Neuronal stem cell (in vitro differentiated cells): Measurements from ENCODE around the gene EIF3K.
A peak's percentile ranks its signal among the peaks of the same experiment; 100 is the strongest.

ENCODE experiments used
- DNase-seq: peaks from one replicate; pipeline ENCODE4 v3.0.0-alpha.2; 2013; ENCODE audit warnings: low spot score
- H2AFZ ChIP-seq: one replicate; pipeline ENCODE4 v1.6.1; 2013; ENCODE audit warnings: mild to moderate bottlenecking, low read length, inconsistent platforms
- H2AK5ac ChIP-seq: 2 replicates; pipeline ENCODE4 v1.6.1; 2013; ENCODE audit warnings: low read depth, mild to moderate bottlenecking, inconsistent platforms, low read length, moderate library complexity, mixed read lengths
- H2BK120ac ChIP-seq: 2 replicates; pipeline ENCODE4 v1.6.1; 2013; ENCODE audit warnings: low read depth, mild to moderate bottlenecking, inconsistent platforms, low read length, moderate library complexity, mixed read lengths
- H2BK12ac ChIP-seq: one replicate; pipeline ENCODE4 v1.6.1; 2013; ENCODE audit warnings: low read length, inconsistent platforms
- H2BK15ac ChIP-seq: 2 replicates; pipeline ENCODE4 v1.6.1; 2013; ENCODE audit warnings: mild to moderate bottlenecking, low read length, inconsistent platforms, mixed read lengths
- H2BK5ac ChIP-seq: one replicate; pipeline ENCODE4 v1.6.1; 2013; ENCODE audit warnings: inconsistent platforms, mild to moderate bottlenecking, low read length, moderate library complexity
- H3K14ac ChIP-seq: one replicate; pipeline ENCODE4 v1.6.1; 2013; ENCODE audit warnings: low read length, inconsistent platforms
- H3K18ac ChIP-seq: 2 replicates; pipeline ENCODE4 v1.6.1; 2013; ENCODE audit warnings: low read length, inconsistent platforms
- H3K23ac ChIP-seq: 2 replicates; pipeline ENCODE4 v1.6.1; 2013; ENCODE audit warnings: low read depth, mild to moderate bottlenecking, mixed read lengths, low read length, inconsistent platforms; ENCODE audit not compliant: poor library complexity
- H3K27ac ChIP-seq: replicated peaks from 3 replicates; pipeline ENCODE4 v1.5.1; 2013; ENCODE audit warnings: low read length, inconsistent platforms
- H3K27me3 ChIP-seq, 3 experiments: 2 replicates each; pipeline ENCODE4 v1.6.1; 2013; ENCODE audit warnings: low read length in 3 of 3, mild to moderate bottlenecking in 2 of 3, inconsistent platforms in 1 of 3, low read depth in 1 of 3, mixed read lengths in 1 of 3, moderate library complexity in 1 of 3; ENCODE audit not compliant: control insufficient read depth in 3 of 3, insufficient read depth in 3 of 3
- H3K36me3 ChIP-seq, 2 donors: replicated peaks in 1 of 2; 2 replicates each; pipeline ENCODE4 v1.6.1; 2013; ENCODE audit warnings: low read length in 2 of 2; ENCODE audit not compliant: control insufficient read depth in 2 of 2, insufficient read depth in 2 of 2
- H3K4ac ChIP-seq: 2 replicates; pipeline ENCODE4 v1.6.1; 2013; ENCODE audit warnings: inconsistent platforms, mild to moderate bottlenecking, low read length, moderate library complexity
- H3K4me1 ChIP-seq, 2 donors: 1 replicate in 1 of 2; 2 replicates in 1 of 2; pipeline ENCODE4 v1.6.1; 2013; ENCODE audit warnings: low read length in 2 of 2, low read depth in 1 of 2; ENCODE audit not compliant: control insufficient read depth in 2 of 2, insufficient read depth in 1 of 2
- H3K4me2 ChIP-seq: one replicate; pipeline ENCODE4 v1.6.1; 2013; ENCODE audit warnings: mild to moderate bottlenecking, low read length, inconsistent platforms; ENCODE audit not compliant: insufficient read depth, poor library complexity, severe bottlenecking
- H3K4me3 ChIP-seq, 2 donors: 2 replicates each; pipeline ENCODE4 v1.5.1; 2013; ENCODE audit warnings: low read length in 2 of 2, mild to moderate bottlenecking in 2 of 2, inconsistent platforms in 1 of 2, moderate library complexity in 1 of 2
- H3K79me1 ChIP-seq: one replicate; pipeline ENCODE4 v1.6.1; 2013; ENCODE audit warnings: low read depth, mild to moderate bottlenecking, inconsistent platforms, low read length, moderate library complexity
- H3K9ac ChIP-seq: one replicate; pipeline ENCODE4 v1.6.1; 2013; ENCODE audit warnings: mild to moderate bottlenecking, low read depth, low read length, inconsistent platforms; ENCODE audit not compliant: poor library complexity
- H3K9me3 ChIP-seq, 2 donors: replicated peaks in 1 of 2; 2 replicates each; pipeline versions ENCODE3 to v1.6.1; 2013; ENCODE audit warnings: low read length in 2 of 2, mild to moderate bottlenecking in 2 of 2, inconsistent platforms in 1 of 2, low read depth in 1 of 2, mixed read lengths in 1 of 2, moderate library complexity in 1 of 2; ENCODE audit not compliant: control insufficient read depth in 2 of 2, insufficient read depth in 1 of 2
- H4K8ac ChIP-seq: one replicate; pipeline ENCODE4 v1.6.1; 2013; ENCODE audit warnings: low read depth, mild to moderate bottlenecking, inconsistent platforms, low read length, moderate library complexity
- H4K91ac ChIP-seq: one replicate; pipeline ENCODE4 v1.6.1; 2013; ENCODE audit warnings: low read length, low read depth, mild to moderate bottlenecking, inconsistent platforms; ENCODE audit not compliant: poor library complexity
- WGBS, 2 donors: extraction: QIAGEN DNeasy Blood & Tissue Kit; methylation state at CpG; one replicate each; pipeline ENCODE4 v1.1.7; 2013; ENCODE audit warnings: missing lambda C conversion rate in 2 of 2, mixed read lengths in 1 of 2; ENCODE audit not compliant: insufficient read length in 2 of 2, insufficient replicate concordance in 1 of 2; ENCODE audit errors: extremely low coverage in 2 of 2; 5-methylcytosine and 5-hydroxymethylcytosine counted together

EIF3K gene

GRCh38 chr19:38663957-38664502 is 45.0 kb downstream of the EIF3K start:
- H3K4ac ChIP-seq: no peak overlapping the region
- H2AK5ac ChIP-seq: peak overlapping the region; percentile 84
- peak overlapping the region; percentile 17 for H3K9ac ChIP-seq
- H4K91ac ChIP-seq: no peak overlapping the region
- H2BK12ac ChIP-seq: no peak overlapping the region
- no peak overlapping the region for H2BK120ac ChIP-seq
- no CpG with 5 or more reads among the region's 19 CpGs for WGBS, 2 donors
- H3K27me3 ChIP-seq: no peaks in the 10 kb centered on the region
- H2BK5ac ChIP-seq: peak overlapping the region; percentile 1
- peaks cover 36 to 58% of the 10 kb centered on the region in 2 donors for H3K4me1 ChIP-seq
- peak overlapping the region; percentile 35 for H2BK15ac ChIP-seq
- H3K4me2 ChIP-seq: no peak overlapping the region
- H3K9me3 ChIP-seq: no peaks in the 10 kb centered on the region
- no peak overlapping the region for H2AFZ ChIP-seq
- H3K36me3 ChIP-seq: peaks cover 3 to 32% of the 10 kb centered on the region in 2 donors
- no peak overlapping the region for H3K4me3 ChIP-seq
- H3K23ac ChIP-seq: peak overlapping the region; percentile 70
- H3K14ac ChIP-seq: peak overlapping the region; percentile 15
- H3K79me1 ChIP-seq: peaks cover 5% of the 10 kb centered on the region
- peak overlapping the region; percentile 84 for H3K18ac ChIP-seq
- peak overlapping the region; percentile 98 for H3K27ac ChIP-seq
- H4K8ac ChIP-seq: peak overlapping the region; percentile 73
- no peak for DNase-seq

GRCh38 chr19:38664503-38665211 is 45.7 kb downstream of the EIF3K start:
- Histone ChIP-seq H3K23ac (no peak overlapping the region), H4K8ac (no peak overlapping the region), H3K4me2 (no peak overlapping the region), H3K9ac (peak overlapping the region; percentile 89), H4K91ac (no peak overlapping the region), H2AFZ (no peak overlapping the region), H2BK5ac (peak overlapping the region; percentile 44), H2BK15ac (peak overlapping the region; percentile 35), H3K4ac (no peak overlapping the region), H3K14ac (no peak overlapping the region), H3K79me1 (peaks cover 5% of the 10 kb centered on the region), H3K9me3 (no peaks in the 10 kb centered on the region), H2BK120ac (no peak overlapping the region), H2AK5ac (peak overlapping the region; percentile 82), H3K27me3 (no peaks in the 10 kb centered on the region), H3K18ac (peak overlapping the region; percentile 86), H3K36me3 (peaks cover 3 to 32% of the 10 kb centered on the region in 2 donors), H3K4me1 (peaks cover 38 to 59% of the 10 kb centered on the region in 2 donors), H3K27ac (peak overlapping the region; percentile 98), H2BK12ac (peak overlapping the region; percentile 67), H3K4me3 (no peak overlapping the region)
- WGBS, 2 donors: no CpG with 5 or more reads among the region's 7 CpGs
- DNase-seq: no peak

- no peak for DNase-seq
- Histone ChIP-seq H2BK12ac (peak overlapping the region; percentile 67), H3K4me1 (peaks cover 38 to 64% of the 10 kb centered on the region in 2 donors), H3K4me3 (no peak overlapping the region), H4K8ac (no peak overlapping the region), H3K4ac (no peak overlapping the region), H3K27ac (peak overlapping the region; percentile 98), H3K79me1 (peaks cover 5% of the 10 kb centered on the region), H2AK5ac (peak overlapping the region; percentile 82), H3K9me3 (no peaks in the 10 kb centered on the region), H3K18ac (peak overlapping the region; percentile 86), H4K91ac (no peak overlapping the region), H3K14ac (no peak overlapping the region), H3K9ac (peak overlapping the region; percentile 89), H3K4me2 (peak overlapping the region; percentile 54), H2BK5ac (peak overlapping the region; percentile 56), H2BK15ac (no peak overlapping the region), H2AFZ (no peak overlapping the region), H2BK120ac (peak overlapping the region; percentile 27), H3K27me3 (no peaks in the 10 kb centered on the region), H3K36me3 (peaks cover 3 to 36% of the 10 kb centered on the region in 2 donors), H3K23ac (no peak overlapping the region)
- WGBS, 2 donors: no CpG with 5 or more reads among the region's 13 CpGs
Measured at GRCh38 chr19:38665219-38665931, 46.4 kb downstream of the EIF3K start.
